ENCODE results near the gene ZNF486.
"Not testable (repeated sequence)": the region's sequence is repeated elsewhere in the genome, so short reads cannot be mapped to it uniquely, and the experiment has no call there.

Gene ZNF486

DNA sequence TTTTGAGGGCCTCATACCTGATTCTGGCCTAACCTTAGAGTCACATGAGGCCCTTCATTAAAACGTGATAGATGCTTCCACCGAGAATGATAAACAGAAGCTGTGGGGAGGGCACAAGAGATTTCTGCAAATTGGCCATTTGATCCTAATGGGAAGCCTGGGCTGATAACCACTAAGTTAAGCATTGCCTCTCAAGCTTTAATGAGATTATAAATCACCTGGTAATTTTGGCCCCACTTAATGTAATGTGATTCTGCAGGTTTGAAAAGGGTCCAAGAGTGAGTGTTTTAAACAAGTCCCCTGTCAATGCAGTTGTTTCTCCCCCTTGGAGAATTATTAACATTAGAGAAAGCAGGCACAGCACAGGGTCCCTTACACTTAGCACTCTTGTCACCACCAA, 42.0 kb downstream of the ZNF486 start:
- no peak overlapping the region for H3K4me3 ChIP-seq (ENCODE audit: insufficient read depth, low read length, poor library complexity, severe bottlenecking)
- H3K27me3 ChIP-seq (ENCODE audit: low read length): no peaks in the 10 kb centered on the region
- H3K36me3 ChIP-seq (ENCODE audit: low read length): 0 out of 2 replicates have a peak, but pooled peaks cover 3% of the 10 kb centered on the region
- H3K9ac ChIP-seq (ENCODE audit: low read length): no peak overlapping the region
- no peaks in the 10 kb centered on the region for H3K9me2 ChIP-seq (replicated peaks; ENCODE audit: insufficient read depth, low read length)
- H3K9me3 ChIP-seq (ENCODE audit: insufficient read depth, low read length): no peaks in the 10 kb centered on the region
- no peak overlapping the region for H2AFZ ChIP-seq (ENCODE audit: low read depth, low read length, severe bottlenecking)
- no peaks in the 10 kb centered on the region for H4K20me1 ChIP-seq (ENCODE audit: low read depth, low read length)
- H3K27ac ChIP-seq (ENCODE audit: low read depth, low read length): no peak overlapping the region
- peaks cover 2% of the 10 kb centered on the region; the same call in 1 of the 2 replicates for H3F3A ChIP-seq (ENCODE audit: insufficient read depth)
- no peak for TF ChIP-seq EZH2phosphoT487 (conservative IDR thresholded peaks at IDR 0.05; ENCODE audit: low read length)
- TF ChIP-seq, protein P1, sequence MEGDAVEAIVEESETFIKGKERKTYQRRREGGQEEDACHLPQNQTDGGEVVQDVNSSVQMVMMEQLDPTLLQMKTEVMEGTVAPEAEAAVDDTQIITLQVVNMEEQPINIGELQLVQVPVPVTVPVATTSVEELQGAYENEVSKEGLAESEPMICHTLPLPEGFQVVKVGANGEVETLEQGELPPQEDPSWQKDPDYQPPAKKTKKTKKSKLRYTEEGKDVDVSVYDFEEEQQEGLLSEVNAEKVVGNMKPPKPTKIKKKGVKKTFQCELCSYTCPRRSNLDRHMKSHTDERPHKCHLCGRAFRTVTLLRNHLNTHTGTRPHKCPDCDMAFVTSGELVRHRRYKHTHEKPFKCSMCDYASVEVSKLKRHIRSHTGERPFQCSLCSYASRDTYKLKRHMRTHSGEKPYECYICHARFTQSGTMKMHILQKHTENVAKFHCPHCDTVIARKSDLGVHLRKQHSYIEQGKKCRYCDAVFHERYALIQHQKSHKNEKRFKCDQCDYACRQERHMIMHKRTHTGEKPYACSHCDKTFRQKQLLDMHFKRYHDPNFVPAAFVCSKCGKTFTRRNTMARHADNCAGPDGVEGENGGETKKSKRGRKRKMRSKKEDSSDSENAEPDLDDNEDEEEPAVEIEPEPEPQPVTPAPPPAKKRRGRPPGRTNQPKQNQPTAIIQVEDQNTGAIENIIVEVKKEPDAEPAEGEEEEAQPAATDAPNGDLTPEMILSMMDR (IDR thresholded peaks at IDR 0.05; ENCODE audit: insufficient read depth, low read length, poor library complexity, severe bottlenecking): no peak
- no peaks in the 10 kb centered on the region; the same call in 1 of the 2 replicates for H3K79me2 ChIP-seq (ENCODE audit: insufficient read depth, low read length)
- H3K4me2 ChIP-seq (ENCODE audit: low read depth, low read length, poor library complexity, severe bottlenecking): no peak overlapping the region

GRCh38 chr19:20214366-20214765, 47.4 kb downstream of the ZNF486 start:
- H3K4me2 ChIP-seq (ENCODE audit: low read depth, low read length, poor library complexity, severe bottlenecking); H4K20me1 ChIP-seq (ENCODE audit: low read depth, low read length); H3K9ac ChIP-seq (ENCODE audit: low read length); H3K27me3 ChIP-seq (ENCODE audit: low read length); H3K9me3 ChIP-seq (ENCODE audit: insufficient read depth, low read length); H2AFZ ChIP-seq (ENCODE audit: low read depth, low read length, severe bottlenecking); H3F3A ChIP-seq (ENCODE audit: insufficient read depth); H3K27ac ChIP-seq (ENCODE audit: low read depth, low read length); H3K9me2 ChIP-seq (replicated peaks; ENCODE audit: insufficient read depth, low read length); H3K79me2 ChIP-seq (ENCODE audit: insufficient read depth, low read length); H3K36me3 ChIP-seq (ENCODE audit: low read length); H3K4me3 ChIP-seq (ENCODE audit: insufficient read depth, low read length, poor library complexity, severe bottlenecking): not testable (repeated sequence)

- not testable (repeated sequence) for H3K36me3 ChIP-seq (ENCODE audit: low read length); H3K27me3 ChIP-seq (ENCODE audit: low read length); H3K27ac ChIP-seq (ENCODE audit: low read depth, low read length); H3K4me2 ChIP-seq (ENCODE audit: low read depth, low read length, poor library complexity, severe bottlenecking); H3F3A ChIP-seq (ENCODE audit: insufficient read depth); H4K20me1 ChIP-seq (ENCODE audit: low read depth, low read length); H3K4me3 ChIP-seq (ENCODE audit: insufficient read depth, low read length, poor library complexity, severe bottlenecking); H3K9me2 ChIP-seq (replicated peaks; ENCODE audit: insufficient read depth, low read length); H3K9ac ChIP-seq (ENCODE audit: low read length); H3K9me3 ChIP-seq (ENCODE audit: insufficient read depth, low read length); H2AFZ ChIP-seq (ENCODE audit: low read depth, low read length, severe bottlenecking)
- H3K79me2 ChIP-seq (ENCODE audit: insufficient read depth, low read length): peaks cover 19% of the 10 kb centered on the region
Observed at GRCh38 chr19:20221605-20222004, 54.6 kb downstream of the ZNF486 start.

GRCh38 chr19:20233105-20233504, 66.1 kb downstream of the ZNF486 start:
- Histone ChIP-seq H3F3A (ENCODE audit: insufficient read depth) (no peaks in the 10 kb centered on the region; the same call in 1 of the 2 replicates), H3K36me3 (ENCODE audit: low read length) (peaks cover 32% of the 10 kb centered on the region), H3K9ac (ENCODE audit: low read length) (no peak overlapping the region), H3K4me3 (ENCODE audit: insufficient read depth, low read length, poor library complexity, severe bottlenecking) (no peak overlapping the region), H3K79me2 (ENCODE audit: insufficient read depth, low read length) (peaks cover 78% of the 10 kb centered on the region), H4K20me1 (ENCODE audit: low read depth, low read length) (no peaks in the 10 kb centered on the region), H3K27me3 (ENCODE audit: low read length) (no peaks in the 10 kb centered on the region), H3K9me2 (replicated peaks; ENCODE audit: insufficient read depth, low read length) (no peaks in the 10 kb centered on the region), H2AFZ (ENCODE audit: low read depth, low read length, severe bottlenecking) (no peak overlapping the region), H3K9me3 (ENCODE audit: insufficient read depth, low read length) (no peaks in the 10 kb centered on the region), H3K27ac (ENCODE audit: low read depth, low read length) (no peak overlapping the region), H3K4me2 (ENCODE audit: low read depth, low read length, poor library complexity, severe bottlenecking) (peak overlapping the region; percentile 78)
- no peak for TF ChIP-seq EZH2phosphoT487 (conservative IDR thresholded peaks at IDR 0.05; ENCODE audit: low read length)
- TF ChIP-seq, protein P1 (IDR thresholded peaks at IDR 0.05; ENCODE audit: insufficient read depth, low read length, poor library complexity, severe bottlenecking): no peak

Data from SU-DHL-6 (cell line).